PFSK-1 (cell line): ENCODE results near the gene MRTFA.

Experiments
- POLR2AphosphoS5 ChIP-seq: IDR thresholded peaks from 2 replicates; pipeline ENCODE4 v1.6.1; 2012; ENCODE audit warnings: low read depth, mild to moderate bottlenecking, control low read depth, low read length, moderate library complexity
- TAF1 ChIP-seq: IDR thresholded peaks from 2 replicates; pipeline ENCODE4 v1.6.1; 2012; ENCODE audit warnings: low read length, control low read depth, borderline replicate concordance; ENCODE audit not compliant: insufficient read depth

GRCh38 chr22:40407831-40408717 is 228.4 kb downstream of the MRTFA start:
- no peak for TF ChIP-seq POLR2AphosphoS5
- TF ChIP-seq TAF1 = no peak
